Body of pancreas (tissue), 4 donors: ENCODE results near the gene OR10C1.

ENCODE experiments used
- CTCF ChIP-seq, 7 experiments: fragments of 450-650 bp in 4 of 7; fragments of 200-600 bp in 3 of 7; sonication (generic) in 3 of 7; IDR thresholded peaks; one replicate each; pipeline ENCODE4 v1.5.1; 2016 to 2019; ENCODE audit warnings: antibody characterized with exemption in 7 of 7
- POLR2A ChIP-seq, 3 donors: fragments of 450-650 bp; IDR thresholded peaks; one replicate each; pipeline ENCODE4 v1.6.1; 2016; ENCODE audit warnings: antibody characterized with exemption in 3 of 3, mild to moderate bottlenecking in 2 of 3

GRCh38 chr6:29483735-29484134 is 44.6 kb downstream of the OR10C1 start:
- TF ChIP-seq CTCF (IDR thresholded peaks at IDR 0.05) (no peak), POLR2A (IDR thresholded peaks at IDR 0.05) (no peak)
